A673 (cell line): ENCODE data around the gene PIAS1. TPM values are rescaled to one million over a fixed set of nuclear protein-coding genes. Genes with fewer than 3 reads are reported as not detected.

ENCODE experiments used
- BruUV-seq: library from RNA; stranded (reverse); fragments of 400-500 nt; replicated peaks from 2 replicates; lab custom pipeline; 2021; lab: Mats Ljungman, UMichigan
- CTCF ChIA-PET: fragments of 300-600 bp; sonication (Branson Sonifier 250); formaldehyde crosslinking; loops from one replicate; lab custom pipeline; 2022; ENCODE audit warnings: antibody characterized with exemption; lab: Charles Lee
- POLR2A ChIA-PET: fragments of 300-600 bp; sonication (Branson Sonifier 250); formaldehyde crosslinking; loops from one replicate; lab custom pipeline; 2022; ENCODE audit warnings: antibody characterized with exemption; ENCODE audit not compliant: low non-redundant PET; lab: Charles Lee
- DNase-seq: peaks from one replicate; pipeline ENCODE4 v3.0.0-alpha.2; 2015; ENCODE audit warnings: low spot score
- H3K27ac ChIP-seq: fragments of 200-600 bp; sonication (generic); 2 replicates; pipeline ENCODE4 v1.5.1; 2016; ENCODE audit warnings: mixed run types, low read depth, mild to moderate bottlenecking, mixed read lengths, antibody characterized with exemption, low read length; ENCODE audit not compliant: poor library complexity, severe bottlenecking
- H3K27me3 ChIP-seq: fragments of 200-600 bp; sonication (generic); replicated peaks from 2 replicates; pipeline ENCODE4 v1.6.1; 2017; ENCODE audit warnings: mixed run types, low read depth, mild to moderate bottlenecking, mixed read lengths, antibody characterized with exemption, low read length; ENCODE audit not compliant: insufficient read depth, poor library complexity
- H3K36me3 ChIP-seq: fragments of 200-600 bp; sonication (generic); 2 replicates; pipeline ENCODE4 v1.6.1; 2016; ENCODE audit warnings: mixed run types, mild to moderate bottlenecking, mixed read lengths, antibody characterized with exemption, low read length; ENCODE audit not compliant: insufficient read depth, poor library complexity, severe bottlenecking
- H3K4me1 ChIP-seq: fragments of 200-600 bp; sonication (generic); 2 replicates; pipeline ENCODE4 v1.6.1; 2017; ENCODE audit warnings: mixed run types, mild to moderate bottlenecking, mixed read lengths, antibody characterized with exemption, low read length; ENCODE audit not compliant: insufficient read depth, poor library complexity, severe bottlenecking
- H3K4me3 ChIP-seq: fragments of 200-600 bp; sonication (generic); 2 replicates; pipeline ENCODE4 v1.5.1; 2016; ENCODE audit warnings: low read depth, mixed run types, mild to moderate bottlenecking, mixed read lengths, low read length; ENCODE audit not compliant: poor library complexity, severe bottlenecking
- H3K9me3 ChIP-seq: fragments of 200-600 bp; sonication (generic); 2 replicates; pipeline ENCODE4 v1.6.1; 2016; ENCODE audit warnings: mixed run types, low read depth, mild to moderate bottlenecking, mixed read lengths, antibody characterized with exemption, low read length; ENCODE audit not compliant: poor library complexity, severe bottlenecking
- EZH2 ChIP-seq: fragments of 200-600 bp; sonication (generic); IDR thresholded peaks from 2 replicates; pipeline ENCODE4 v1.6.1; 2017; ENCODE audit warnings: borderline replicate concordance, low read depth, mild to moderate bottlenecking, mixed read lengths, antibody characterized with exemption, low read length; ENCODE audit not compliant: poor library complexity, severe bottlenecking
- intact Hi-C: fragments of 100-400 bp; cut with micrococcal nuclease; formaldehyde crosslinking; loops from one replicate; pipeline ENCODE4 v1.10.0; 2022; ENCODE audit not compliant: unreplicated experiment
- total RNA-seq: library from RNA; stranded (reverse); gene quantifications from 2 replicates; pipeline ENCODE4 v1.2.3, GENCODE V29; 2021
- TF ChIP-seq, protein P1 (sequence below): fragments of 300-800, 200-600 bp; sonication (generic); conservative IDR thresholded peaks from 2 replicates; pipeline ENCODE4 v1.5.1; 2017; ENCODE audit warnings: low read depth, mild to moderate bottlenecking, antibody characterized with exemption, low read length, moderate library complexity, mixed read lengths

Gene PIAS1
- total RNA-seq, 1 experiment from 2014 or later: 40.2 TPM

DNA sequence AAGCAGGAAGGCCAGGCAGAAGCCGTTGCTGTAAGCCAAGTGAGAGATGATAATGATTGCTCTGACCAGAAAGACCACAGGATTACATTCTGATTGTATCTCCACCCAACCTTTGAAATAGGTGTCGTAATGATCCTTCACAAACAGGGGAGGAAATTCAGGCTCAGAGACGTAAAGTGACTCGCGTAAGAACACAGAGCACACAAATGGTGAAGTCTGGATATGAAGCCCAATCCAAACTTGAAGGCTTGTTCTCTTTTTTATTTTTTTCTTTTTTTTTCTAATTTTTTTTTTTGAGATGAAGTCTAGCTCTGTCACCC is 25.3 kb upstream of the PIAS1 start:
- no TSS peak for BruUV-seq
- H3K27ac ChIP-seq: no peak overlapping the region
- POLR2A ChIA-PET: no interaction called here

DNA sequence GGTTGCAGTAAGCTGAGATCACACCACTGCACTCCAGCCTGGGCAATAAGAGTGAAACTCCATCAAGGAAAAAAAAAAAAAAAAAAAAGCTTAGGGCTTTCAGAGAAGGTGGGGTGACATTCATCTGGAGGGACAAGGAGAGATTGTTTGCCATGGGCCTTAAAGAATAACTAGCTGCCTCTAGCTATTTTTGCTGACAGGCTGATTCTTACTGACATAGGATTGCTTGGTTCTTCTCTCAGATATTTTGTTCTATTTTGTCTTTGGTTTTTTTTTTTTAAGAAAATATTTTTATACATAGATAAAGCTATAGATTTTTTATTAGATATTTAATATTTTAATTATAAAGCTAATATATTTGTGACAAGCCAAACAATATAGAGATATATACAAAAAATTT is 24.2 kb upstream of the PIAS1 start:
- TF ChIP-seq, protein P1, sequence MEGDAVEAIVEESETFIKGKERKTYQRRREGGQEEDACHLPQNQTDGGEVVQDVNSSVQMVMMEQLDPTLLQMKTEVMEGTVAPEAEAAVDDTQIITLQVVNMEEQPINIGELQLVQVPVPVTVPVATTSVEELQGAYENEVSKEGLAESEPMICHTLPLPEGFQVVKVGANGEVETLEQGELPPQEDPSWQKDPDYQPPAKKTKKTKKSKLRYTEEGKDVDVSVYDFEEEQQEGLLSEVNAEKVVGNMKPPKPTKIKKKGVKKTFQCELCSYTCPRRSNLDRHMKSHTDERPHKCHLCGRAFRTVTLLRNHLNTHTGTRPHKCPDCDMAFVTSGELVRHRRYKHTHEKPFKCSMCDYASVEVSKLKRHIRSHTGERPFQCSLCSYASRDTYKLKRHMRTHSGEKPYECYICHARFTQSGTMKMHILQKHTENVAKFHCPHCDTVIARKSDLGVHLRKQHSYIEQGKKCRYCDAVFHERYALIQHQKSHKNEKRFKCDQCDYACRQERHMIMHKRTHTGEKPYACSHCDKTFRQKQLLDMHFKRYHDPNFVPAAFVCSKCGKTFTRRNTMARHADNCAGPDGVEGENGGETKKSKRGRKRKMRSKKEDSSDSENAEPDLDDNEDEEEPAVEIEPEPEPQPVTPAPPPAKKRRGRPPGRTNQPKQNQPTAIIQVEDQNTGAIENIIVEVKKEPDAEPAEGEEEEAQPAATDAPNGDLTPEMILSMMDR: no peak
- no peak for TF ChIP-seq EZH2
- POLR2A ChIA-PET: no interaction called here
- no peak overlapping the region for H3K27ac ChIP-seq
- CTCF ChIA-PET: interaction anchor here (0.5 to 0.6 kb wide), 2 partner anchors 9 to 805 kb away, joined by 3 to 4 read pairs; no protein-coding TSS in a partner anchor
- BruUV-seq: no TSS peak
- intact Hi-C loops: no loop called here
- no peaks in the 10 kb centered on the region for H3K4me1 ChIP-seq
- no peaks in the 10 kb centered on the region for H3K36me3 ChIP-seq
- no peak overlapping the region for H3K4me3 ChIP-seq
- DNase-seq: no peak
- no peaks in the 10 kb centered on the region for H3K9me3 ChIP-seq
- no peaks in the 10 kb centered on the region for H3K27me3 ChIP-seq

More for the DNA sequence above, 25.3 kb upstream of the PIAS1 start:
- CTCF ChIA-PET: no interaction called here
- intact Hi-C loops: no loop called here
- Histone ChIP-seq H3K4me3 (no peak overlapping the region), H3K9me3 (no peaks in the 10 kb centered on the region), H3K27me3 (no peaks in the 10 kb centered on the region), H3K4me1 (no peaks in the 10 kb centered on the region), H3K36me3 (no peaks in the 10 kb centered on the region)
- no peak for DNase-seq
- TF ChIP-seq, protein P1: no peak
- no peak for TF ChIP-seq EZH2

DNA sequence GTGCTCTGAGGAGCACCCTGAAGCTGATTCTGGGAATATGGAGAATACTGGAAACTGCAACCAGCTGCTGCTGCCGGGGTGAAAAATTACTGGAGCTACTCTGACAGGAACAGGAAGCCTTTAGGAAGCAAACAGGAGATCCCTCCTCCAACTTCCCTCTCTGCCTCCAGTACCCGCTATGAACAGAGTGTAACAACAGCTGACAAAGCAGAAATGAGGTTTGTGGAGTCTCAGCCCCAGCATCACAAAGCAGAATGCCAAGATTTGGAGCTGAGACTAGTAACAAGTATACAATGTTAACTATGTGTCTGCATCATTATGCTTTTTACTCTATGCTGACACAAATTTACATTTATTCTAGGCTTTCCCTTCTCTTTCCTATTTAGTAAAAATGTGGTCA is 22.7 kb upstream of the PIAS1 start:
- ChIA-PET CTCF (no interaction called here), POLR2A (no interaction called here)

More for the DNA sequence above, 22.7 kb upstream of the PIAS1 start:
- H3K9me3 ChIP-seq: no peaks in the 10 kb centered on the region
- TF ChIP-seq, protein P1: no peak
- TF ChIP-seq EZH2: no peak
- no peaks in the 10 kb centered on the region for H3K36me3 ChIP-seq
- no peaks in the 10 kb centered on the region for H3K27me3 ChIP-seq
- no peak overlapping the region for H3K27ac ChIP-seq
- DNase-seq: no peak
- no peaks in the 10 kb centered on the region for H3K4me1 ChIP-seq
- no TSS peak for BruUV-seq
- intact Hi-C loops: no loop called here
- no peak overlapping the region for H3K4me3 ChIP-seq
